GM23338 (cell line): ENCODE results near the gene TIAM1. TPM values are rescaled to one million over a fixed set of nuclear protein-coding genes. Genes with fewer than 3 reads are reported as not detected.

Experiments
- ATAC-seq: fragments of 200-7000 bp; cut with Tn5 transposase; 3 replicates; pipeline ENCODE4 v1.9.1; 2020
- DNase-seq: peaks from one replicate; pipeline ENCODE4 v3.0.0-alpha.2; 2015; ENCODE audit warnings: low spot score
- H2AFZ ChIP-seq: fragments of 200-600 bp; sonication (generic); 2 replicates; pipeline ENCODE4 v1.8.0; 2016; ENCODE audit warnings: antibody characterized with exemption, mild to moderate bottlenecking, moderate library complexity
- H3F3A ChIP-seq: fragments of 200-600 bp; sonication (generic); replicated peaks from 2 replicates; pipeline ENCODE4 v1.8.0; 2017; ENCODE audit warnings: antibody characterized with exemption, mixed run types, low read depth
- H3K27ac ChIP-seq: fragments of 200-600 bp; sonication (generic); 2 replicates; pipeline ENCODE4 v1.6.1; 2016; ENCODE audit warnings: low read depth
- H3K27me3 ChIP-seq: fragments of 200-600 bp; sonication (generic); 2 replicates; pipeline ENCODE4 v1.8.0; 2016; ENCODE audit warnings: mild to moderate bottlenecking, mixed run types, moderate library complexity; ENCODE audit not compliant: insufficient read depth
- H3K36me3 ChIP-seq: fragments of 200-600 bp; sonication (generic); 2 replicates; pipeline ENCODE4 v1.8.0; 2016; ENCODE audit warnings: mild to moderate bottlenecking; ENCODE audit not compliant: insufficient read depth
- H3K4me1 ChIP-seq: fragments of 200-600 bp; sonication (generic); 2 replicates; pipeline ENCODE4 v1.8.0; 2016; ENCODE audit warnings: mild to moderate bottlenecking, moderate library complexity; ENCODE audit not compliant: insufficient read depth
- H3K4me2 ChIP-seq: fragments of 200-600 bp; sonication (generic); 2 replicates; pipeline ENCODE4 v1.7.1; 2017; ENCODE audit warnings: mixed run types
- H3K4me3 ChIP-seq: fragments of 200-600 bp; sonication (generic); 2 replicates; pipeline ENCODE4 v1.6.1; 2016; ENCODE audit warnings: mixed run types
- H3K79me2 ChIP-seq: fragments of 200-600 bp; sonication (generic); replicated peaks from 2 replicates; pipeline ENCODE4 v1.8.0; 2017; ENCODE audit warnings: mild to moderate bottlenecking; ENCODE audit not compliant: insufficient read depth
- H3K9me2 ChIP-seq: fragments of 200-600 bp; sonication (generic); 2 replicates; pipeline ENCODE4 v1.8.0; 2017; ENCODE audit not compliant: insufficient read depth
- H4K20me1 ChIP-seq: fragments of 200-600 bp; sonication (generic); replicated peaks from 2 replicates; pipeline ENCODE4 v1.8.0; 2017; ENCODE audit warnings: mild to moderate bottlenecking; ENCODE audit not compliant: insufficient read depth
- H3K27ac Mint-ChIP-seq: 2 replicates; pipeline ENCODE4 v1.8.0; 2020; ENCODE audit warnings: inconsistent platforms, mild to moderate bottlenecking, moderate library complexity, mixed read lengths
- H3K27me3 Mint-ChIP-seq: 3 replicates; pipeline ENCODE4 v1.8.0; 2022; ENCODE audit warnings: low read depth, mild to moderate bottlenecking, moderate library complexity, mixed read lengths, inconsistent platforms; ENCODE audit not compliant: insufficient read depth, poor library complexity
- H3K36me3 Mint-ChIP-seq: 3 replicates; pipeline ENCODE4 v1.8.0; 2021; ENCODE audit warnings: low read depth, mild to moderate bottlenecking, inconsistent platforms, moderate library complexity, mixed read lengths
- H3K4me1 Mint-ChIP-seq: 3 replicates; pipeline ENCODE4 v1.8.0; 2020; ENCODE audit warnings: mild to moderate bottlenecking, inconsistent platforms, mixed read lengths
- H3K4me3 Mint-ChIP-seq: 3 replicates; pipeline ENCODE4 v1.8.0; 2021; ENCODE audit warnings: moderate library complexity, mild to moderate bottlenecking, inconsistent platforms, mixed read lengths
- H3K9me3 Mint-ChIP-seq: 3 replicates; pipeline ENCODE4 v1.8.0; 2020; ENCODE audit warnings: moderate library complexity, mild to moderate bottlenecking, inconsistent platforms, mixed read lengths
- CREB1 ChIP-seq: fragments of 250-450 bp; sonication (Bioruptor Pico); IDR thresholded peaks from 2 replicates; pipeline ENCODE4 v1.5.0; 2020; ENCODE audit warnings: low read depth, mild to moderate bottlenecking, moderate library complexity
- EZH2 ChIP-seq: fragments of 200-600 bp; sonication (generic); IDR thresholded peaks from one replicate; pipeline ENCODE4 v1.8.0; 2017; ENCODE audit warnings: antibody characterized with exemption, mild to moderate bottlenecking, low read depth; ENCODE audit not compliant: unreplicated experiment
- NANOG ChIP-seq: IDR thresholded peaks from 2 replicates; pipeline ENCODE4 v1.6.1; 2016; ENCODE audit warnings: antibody characterized with exemption, borderline replicate concordance
- POLR2AphosphoS5 ChIP-seq: IDR thresholded peaks from 2 replicates; pipeline ENCODE4 v1.6.1; 2016; ENCODE audit warnings: antibody characterized with exemption, low read depth
- REST ChIP-seq: IDR thresholded peaks from one replicate; pipeline ENCODE4 v1.6.1; 2018; ENCODE audit warnings: antibody characterized with exemption; ENCODE audit not compliant: unreplicated experiment
- STAT1 ChIP-seq: IDR thresholded peaks from one replicate; pipeline ENCODE4 v1.6.1; 2016; ENCODE audit warnings: antibody characterized with exemption; ENCODE audit not compliant: unreplicated experiment
- ZNF114 ChIP-seq: fragments of 250-450 bp; sonication (Bioruptor Pico); IDR thresholded peaks from 2 replicates; pipeline ENCODE4 v1.5.0; 2020; ENCODE audit warnings: mild to moderate bottlenecking, moderate library complexity
- polyA plus RNA-seq: library from polyadenylated mRNA; unstranded; fragments of >200 nt; fragmentation: Nextera tagmentation; extraction: Ambion mirVana; gene quantifications from 2 replicates; pipeline ENCODE4 v1.2.1, GENCODE V29; 2016
- total RNA-seq: library from RNA; depleted of rRNA; stranded (reverse); fragments of >200 nt; shearing (Covaris generic); gene quantifications from 2 replicates; pipeline ENCODE4 v1.2.3, GENCODE V29; 2014
- TF ChIP-seq, protein P1 (sequence below): fragments of 250-450 bp; sonication (Bioruptor Pico); IDR thresholded peaks from 2 replicates; pipeline ENCODE4 v1.5.0; 2020; ENCODE audit warnings: mild to moderate bottlenecking, moderate library complexity

TIAM1 gene
- total and polyA plus RNA-seq, 2 experiments from 2014 or later: 18.5 to 20.0 TPM

GRCh38 chr21:31316072-31316471 is 28.0 kb downstream of the TIAM1 start:
- H3K27ac Mint-ChIP-seq: no peak overlapping the region
- peak overlapping the region; percentile 50; the same call in 1 of the 2 replicates for H3K27ac ChIP-seq
- TF ChIP-seq POLR2AphosphoS5 (no peak), REST (no peak), EZH2 (no peak)
- no peak overlapping the region for H3K4me2 ChIP-seq
- ATAC-seq: no peak
- no peaks in the 10 kb centered on the region for H3F3A ChIP-seq
- H3K79me2 ChIP-seq: no peaks in the 10 kb centered on the region
- no peak overlapping the region for H2AFZ ChIP-seq
- H4K20me1 ChIP-seq: no peaks in the 10 kb centered on the region
- H3K36me3 Mint-ChIP-seq: peaks cover 2% of the 10 kb centered on the region; the same call in 1 of the 3 replicates
- no peak for DNase-seq
- H3K4me1 ChIP-seq: peaks cover 6% of the 10 kb centered on the region
- no peaks in the 10 kb centered on the region for H3K36me3 ChIP-seq
- H3K4me3 Mint-ChIP-seq: no peak overlapping the region
- H3K4me1 Mint-ChIP-seq: peaks cover 18% of the 10 kb centered on the region
- H3K9me2 ChIP-seq: peaks cover 4% of the 10 kb centered on the region; the same call in 1 of the 2 replicates
- no peaks in the 10 kb centered on the region for H3K9me3 Mint-ChIP-seq
- H3K4me3 ChIP-seq: no peak overlapping the region
- peaks cover 5% of the 10 kb centered on the region for H3K27me3 Mint-ChIP-seq
- H3K27me3 ChIP-seq: no peaks in the 10 kb centered on the region

- Histone ChIP-seq H3K4me3 (no peak overlapping the region), H3F3A (no peaks in the 10 kb centered on the region), H3K27me3 (no peaks in the 10 kb centered on the region), H2AFZ (no peak overlapping the region), H3K4me1 (peaks cover 20% of the 10 kb centered on the region), H3K9me2 (peaks cover 4% of the 10 kb centered on the region; the same call in 1 of the 2 replicates), H4K20me1 (no peaks in the 10 kb centered on the region), H3K4me2 (no peak overlapping the region), H3K27ac (peak overlapping the region; percentile 89), H3K36me3 (no peaks in the 10 kb centered on the region), H3K79me2 (no peaks in the 10 kb centered on the region; the same call in 1 of the 2 replicates)
- Mint-ChIP-seq H3K9me3 (no peaks in the 10 kb centered on the region), H3K4me3 (no peak overlapping the region), H3K36me3 (0 out of 3 replicates have a peak, but pooled peaks cover 2% of the 10 kb centered on the region), H3K27ac (peak overlapping the region; percentile 79; the same call in 1 of the 2 replicates), H3K4me1 (peaks cover 26% of the 10 kb centered on the region), H3K27me3 (peaks cover 5% of the 10 kb centered on the region)
- DNase-seq (peak; percentile 71), ATAC-seq (peak; percentile 70)
- TF ChIP-seq, protein P1, sequence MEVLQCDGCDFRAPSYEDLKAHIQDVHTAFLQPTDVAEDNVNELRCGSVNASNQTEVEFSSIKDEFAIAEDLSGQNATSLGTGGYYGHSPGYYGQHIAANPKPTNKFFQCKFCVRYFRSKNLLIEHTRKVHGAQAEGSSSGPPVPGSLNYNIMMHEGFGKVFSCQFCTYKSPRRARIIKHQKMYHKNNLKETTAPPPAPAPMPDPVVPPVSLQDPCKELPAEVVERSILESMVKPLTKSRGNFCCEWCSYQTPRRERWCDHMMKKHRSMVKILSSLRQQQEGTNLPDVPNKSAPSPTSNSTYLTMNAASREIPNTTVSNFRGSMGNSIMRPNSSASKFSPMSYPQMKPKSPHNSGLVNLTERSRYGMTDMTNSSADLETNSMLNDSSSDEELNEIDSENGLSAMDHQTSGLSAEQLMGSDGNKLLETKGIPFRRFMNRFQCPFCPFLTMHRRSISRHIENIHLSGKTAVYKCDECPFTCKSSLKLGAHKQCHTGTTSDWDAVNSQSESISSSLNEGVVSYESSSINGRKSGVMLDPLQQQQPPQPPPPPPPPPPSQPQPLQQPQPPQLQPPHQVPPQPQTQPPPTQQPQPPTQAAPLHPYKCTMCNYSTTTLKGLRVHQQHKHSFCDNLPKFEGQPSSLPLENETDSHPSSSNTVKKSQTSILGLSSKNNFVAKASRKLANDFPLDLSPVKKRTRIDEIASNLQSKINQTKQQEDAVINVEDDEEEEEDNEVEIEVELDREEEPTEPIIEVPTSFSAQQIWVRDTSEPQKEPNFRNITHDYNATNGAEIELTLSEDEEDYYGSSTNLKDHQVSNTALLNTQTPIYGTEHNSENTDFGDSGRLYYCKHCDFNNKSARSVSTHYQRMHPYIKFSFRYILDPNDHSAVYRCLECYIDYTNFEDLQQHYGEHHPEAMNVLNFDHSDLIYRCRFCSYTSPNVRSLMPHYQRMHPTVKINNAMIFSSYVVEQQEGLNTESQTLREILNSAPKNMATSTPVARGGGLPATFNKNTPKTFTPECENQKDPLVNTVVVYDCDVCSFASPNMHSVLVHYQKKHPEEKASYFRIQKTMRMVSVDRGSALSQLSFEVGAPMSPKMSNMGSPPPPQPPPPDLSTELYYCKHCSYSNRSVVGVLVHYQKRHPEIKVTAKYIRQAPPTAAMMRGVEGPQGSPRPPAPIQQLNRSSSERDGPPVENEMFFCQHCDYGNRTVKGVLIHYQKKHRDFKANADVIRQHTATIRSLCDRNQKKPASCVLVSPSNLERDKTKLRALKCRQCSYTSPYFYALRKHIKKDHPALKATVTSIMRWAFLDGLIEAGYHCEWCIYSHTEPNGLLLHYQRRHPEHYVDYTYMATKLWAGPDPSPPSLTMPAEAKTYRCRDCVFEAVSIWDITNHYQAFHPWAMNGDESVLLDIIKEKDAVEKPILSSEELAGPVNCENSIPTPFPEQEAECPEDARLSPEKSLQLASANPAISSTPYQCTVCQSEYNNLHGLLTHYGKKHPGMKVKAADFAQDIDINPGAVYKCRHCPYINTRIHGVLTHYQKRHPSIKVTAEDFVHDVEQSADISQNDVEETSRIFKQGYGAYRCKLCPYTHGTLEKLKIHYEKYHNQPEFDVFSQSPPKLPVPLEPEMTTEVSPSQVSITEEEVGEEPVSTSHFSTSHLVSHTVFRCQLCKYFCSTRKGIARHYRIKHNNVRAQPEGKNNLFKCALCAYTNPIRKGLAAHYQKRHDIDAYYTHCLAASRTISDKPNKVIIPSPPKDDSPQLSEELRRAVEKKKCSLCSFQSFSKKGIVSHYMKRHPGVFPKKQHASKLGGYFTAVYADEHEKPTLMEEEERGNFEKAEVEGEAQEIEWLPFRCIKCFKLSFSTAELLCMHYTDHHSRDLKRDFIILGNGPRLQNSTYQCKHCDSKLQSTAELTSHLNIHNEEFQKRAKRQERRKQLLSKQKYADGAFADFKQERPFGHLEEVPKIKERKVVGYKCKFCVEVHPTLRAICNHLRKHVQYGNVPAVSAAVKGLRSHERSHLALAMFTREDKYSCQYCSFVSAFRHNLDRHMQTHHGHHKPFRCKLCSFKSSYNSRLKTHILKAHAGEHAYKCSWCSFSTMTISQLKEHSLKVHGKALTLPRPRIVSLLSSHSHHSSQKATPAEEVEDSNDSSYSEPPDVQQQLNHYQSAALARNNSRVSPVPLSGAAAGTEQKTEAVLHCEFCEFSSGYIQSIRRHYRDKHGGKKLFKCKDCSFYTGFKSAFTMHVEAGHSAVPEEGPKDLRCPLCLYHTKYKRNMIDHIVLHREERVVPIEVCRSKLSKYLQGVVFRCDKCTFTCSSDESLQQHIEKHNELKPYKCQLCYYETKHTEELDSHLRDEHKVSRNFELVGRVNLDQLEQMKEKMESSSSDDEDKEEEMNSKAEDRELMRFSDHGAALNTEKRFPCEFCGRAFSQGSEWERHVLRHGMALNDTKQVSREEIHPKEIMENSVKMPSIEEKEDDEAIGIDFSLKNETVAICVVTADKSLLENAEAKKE (CRISPR knock-in tag): no peak
- no peak for TF ChIP-seq REST
- TF ChIP-seq CREB1 (CRISPR knock-in tag): no peak
- TF ChIP-seq POLR2AphosphoS5: no peak
- TF ChIP-seq EZH2: no peak
- TF ChIP-seq STAT1: no peak
- no peak for TF ChIP-seq ZNF114 (CRISPR knock-in tag)
- no peak for TF ChIP-seq NANOG
Measured at GRCh38 chr21:31310750-31311149, 33.3 kb downstream of the TIAM1 start.
